Measurements from ENCODE around the gene ITGAV.

GRCh38 chr2:186593523-186593922, 3.7 kb downstream of the ITGAV start:
- TF ChIP-seq POLR2A (IDR thresholded peaks at IDR 0.05) (no peak), CTCF (IDR thresholded peaks at IDR 0.05) (no peak), POLR2AphosphoS5 (IDR thresholded peaks at IDR 0.05) (no peak)

All from suprapubic skin (tissue), 4 donors.